PC-9 (cell line): ENCODE data around the gene DOCK1.

Experiments used
- EZH2 ChIP-seq: fragments of 200-600 bp; sonication (generic); IDR thresholded peaks from 2 replicates; pipeline ENCODE4 v1.8.0; 2017; ENCODE audit warnings: antibody characterized with exemption, low read depth
- TF ChIP-seq, protein P1 (sequence below): fragments of 200-600 bp; sonication (generic); conservative IDR thresholded peaks from 2 replicates; pipeline ENCODE4 v1.6.1; 2017; ENCODE audit warnings: mixed run types, antibody characterized with exemption, mild to moderate bottlenecking, moderate library complexity

DNA sequence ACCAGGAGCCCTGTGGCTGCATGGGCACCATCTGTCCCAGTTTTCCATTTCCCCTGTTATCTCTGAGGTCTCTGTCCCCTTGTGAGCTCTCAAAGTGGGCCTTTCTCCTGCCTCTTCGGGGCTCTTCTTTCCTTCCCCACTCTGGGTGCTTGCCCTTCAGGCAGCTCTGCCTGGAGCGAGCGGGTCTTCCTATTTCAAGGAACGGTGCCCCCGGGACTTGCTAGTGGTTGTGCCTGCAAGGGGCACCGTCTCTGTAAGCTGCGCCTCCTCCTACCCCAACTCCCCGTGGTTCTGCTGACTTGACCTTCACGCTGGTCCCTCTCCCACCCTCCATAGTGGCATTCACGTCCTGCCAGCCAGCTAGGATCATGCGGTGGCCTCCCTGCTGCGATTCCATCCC, 110.1 kb downstream of the DOCK1 start:
- TF ChIP-seq, protein P1, sequence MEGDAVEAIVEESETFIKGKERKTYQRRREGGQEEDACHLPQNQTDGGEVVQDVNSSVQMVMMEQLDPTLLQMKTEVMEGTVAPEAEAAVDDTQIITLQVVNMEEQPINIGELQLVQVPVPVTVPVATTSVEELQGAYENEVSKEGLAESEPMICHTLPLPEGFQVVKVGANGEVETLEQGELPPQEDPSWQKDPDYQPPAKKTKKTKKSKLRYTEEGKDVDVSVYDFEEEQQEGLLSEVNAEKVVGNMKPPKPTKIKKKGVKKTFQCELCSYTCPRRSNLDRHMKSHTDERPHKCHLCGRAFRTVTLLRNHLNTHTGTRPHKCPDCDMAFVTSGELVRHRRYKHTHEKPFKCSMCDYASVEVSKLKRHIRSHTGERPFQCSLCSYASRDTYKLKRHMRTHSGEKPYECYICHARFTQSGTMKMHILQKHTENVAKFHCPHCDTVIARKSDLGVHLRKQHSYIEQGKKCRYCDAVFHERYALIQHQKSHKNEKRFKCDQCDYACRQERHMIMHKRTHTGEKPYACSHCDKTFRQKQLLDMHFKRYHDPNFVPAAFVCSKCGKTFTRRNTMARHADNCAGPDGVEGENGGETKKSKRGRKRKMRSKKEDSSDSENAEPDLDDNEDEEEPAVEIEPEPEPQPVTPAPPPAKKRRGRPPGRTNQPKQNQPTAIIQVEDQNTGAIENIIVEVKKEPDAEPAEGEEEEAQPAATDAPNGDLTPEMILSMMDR: no peak
- no peak for TF ChIP-seq EZH2
